Mammary epithelial cell (primary cell): ENCODE results near the gene CDKAL1.

Experiments used
- EZH2 ChIP-seq: IDR thresholded peaks from 2 replicates; pipeline ENCODE4 v1.6.1; 2012; ENCODE audit warnings: low read length, inconsistent platforms, borderline replicate concordance
- TF ChIP-seq, protein P1 (sequence below), 2 donors: IDR thresholded peaks in 1 of 2; conservative IDR thresholded peaks in 1 of 2; 2 replicates each; pipeline ENCODE4 v1.5.1; 2011 to 2012; ENCODE audit warnings: inconsistent platforms in 2 of 2, low read length in 2 of 2, mild to moderate bottlenecking in 2 of 2, control low read depth in 1 of 2, low read depth in 1 of 2; ENCODE audit not compliant: insufficient read depth in 1 of 2; ENCODE audit errors: extremely low read depth in 1 of 2

DNA sequence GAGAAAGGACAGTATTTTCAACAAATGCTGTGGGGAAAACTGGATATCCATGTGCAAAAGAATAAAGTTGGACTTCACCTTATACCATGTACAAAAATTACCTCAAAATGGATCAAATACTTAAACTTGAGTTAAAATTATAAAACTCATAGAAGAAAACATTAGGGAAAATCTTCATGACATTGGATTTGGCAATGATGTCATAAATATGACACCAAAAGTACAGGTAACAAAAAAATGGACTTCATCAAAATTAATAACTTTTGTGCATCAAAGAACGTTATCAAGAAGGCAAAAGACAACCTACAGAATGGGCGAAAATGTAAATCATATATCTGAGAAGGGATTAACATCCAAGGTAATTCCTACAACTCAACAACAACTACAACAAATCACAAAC, 704.0 kb downstream of the CDKAL1 start:
- TF ChIP-seq, protein P1, sequence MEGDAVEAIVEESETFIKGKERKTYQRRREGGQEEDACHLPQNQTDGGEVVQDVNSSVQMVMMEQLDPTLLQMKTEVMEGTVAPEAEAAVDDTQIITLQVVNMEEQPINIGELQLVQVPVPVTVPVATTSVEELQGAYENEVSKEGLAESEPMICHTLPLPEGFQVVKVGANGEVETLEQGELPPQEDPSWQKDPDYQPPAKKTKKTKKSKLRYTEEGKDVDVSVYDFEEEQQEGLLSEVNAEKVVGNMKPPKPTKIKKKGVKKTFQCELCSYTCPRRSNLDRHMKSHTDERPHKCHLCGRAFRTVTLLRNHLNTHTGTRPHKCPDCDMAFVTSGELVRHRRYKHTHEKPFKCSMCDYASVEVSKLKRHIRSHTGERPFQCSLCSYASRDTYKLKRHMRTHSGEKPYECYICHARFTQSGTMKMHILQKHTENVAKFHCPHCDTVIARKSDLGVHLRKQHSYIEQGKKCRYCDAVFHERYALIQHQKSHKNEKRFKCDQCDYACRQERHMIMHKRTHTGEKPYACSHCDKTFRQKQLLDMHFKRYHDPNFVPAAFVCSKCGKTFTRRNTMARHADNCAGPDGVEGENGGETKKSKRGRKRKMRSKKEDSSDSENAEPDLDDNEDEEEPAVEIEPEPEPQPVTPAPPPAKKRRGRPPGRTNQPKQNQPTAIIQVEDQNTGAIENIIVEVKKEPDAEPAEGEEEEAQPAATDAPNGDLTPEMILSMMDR (conservative IDR thresholded peaks at IDR 0.05 in 1 of 2, IDR thresholded peaks at IDR 0.05 in 1 of 2; ENCODE audit: extremely low read depth in 1 of 2, insufficient read depth in 1 of 2, low read depth in 1 of 2, low read length in 2 of 2): no peak
- no peak for TF ChIP-seq EZH2
